ENCODE measurements around the gene SLC37A3.
"Not testable (repeated sequence)": the region's sequence is repeated elsewhere in the genome, so short reads cannot be mapped to it uniquely, and the experiment has no call there.

The SLC37A3 gene, protein sequence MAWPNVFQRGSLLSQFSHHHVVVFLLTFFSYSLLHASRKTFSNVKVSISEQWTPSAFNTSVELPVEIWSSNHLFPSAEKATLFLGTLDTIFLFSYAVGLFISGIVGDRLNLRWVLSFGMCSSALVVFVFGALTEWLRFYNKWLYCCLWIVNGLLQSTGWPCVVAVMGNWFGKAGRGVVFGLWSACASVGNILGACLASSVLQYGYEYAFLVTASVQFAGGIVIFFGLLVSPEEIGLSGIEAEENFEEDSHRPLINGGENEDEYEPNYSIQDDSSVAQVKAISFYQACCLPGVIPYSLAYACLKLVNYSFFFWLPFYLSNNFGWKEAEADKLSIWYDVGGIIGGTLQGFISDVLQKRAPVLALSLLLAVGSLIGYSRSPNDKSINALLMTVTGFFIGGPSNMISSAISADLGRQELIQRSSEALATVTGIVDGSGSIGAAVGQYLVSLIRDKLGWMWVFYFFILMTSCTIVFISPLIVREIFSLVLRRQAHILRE

DNA sequence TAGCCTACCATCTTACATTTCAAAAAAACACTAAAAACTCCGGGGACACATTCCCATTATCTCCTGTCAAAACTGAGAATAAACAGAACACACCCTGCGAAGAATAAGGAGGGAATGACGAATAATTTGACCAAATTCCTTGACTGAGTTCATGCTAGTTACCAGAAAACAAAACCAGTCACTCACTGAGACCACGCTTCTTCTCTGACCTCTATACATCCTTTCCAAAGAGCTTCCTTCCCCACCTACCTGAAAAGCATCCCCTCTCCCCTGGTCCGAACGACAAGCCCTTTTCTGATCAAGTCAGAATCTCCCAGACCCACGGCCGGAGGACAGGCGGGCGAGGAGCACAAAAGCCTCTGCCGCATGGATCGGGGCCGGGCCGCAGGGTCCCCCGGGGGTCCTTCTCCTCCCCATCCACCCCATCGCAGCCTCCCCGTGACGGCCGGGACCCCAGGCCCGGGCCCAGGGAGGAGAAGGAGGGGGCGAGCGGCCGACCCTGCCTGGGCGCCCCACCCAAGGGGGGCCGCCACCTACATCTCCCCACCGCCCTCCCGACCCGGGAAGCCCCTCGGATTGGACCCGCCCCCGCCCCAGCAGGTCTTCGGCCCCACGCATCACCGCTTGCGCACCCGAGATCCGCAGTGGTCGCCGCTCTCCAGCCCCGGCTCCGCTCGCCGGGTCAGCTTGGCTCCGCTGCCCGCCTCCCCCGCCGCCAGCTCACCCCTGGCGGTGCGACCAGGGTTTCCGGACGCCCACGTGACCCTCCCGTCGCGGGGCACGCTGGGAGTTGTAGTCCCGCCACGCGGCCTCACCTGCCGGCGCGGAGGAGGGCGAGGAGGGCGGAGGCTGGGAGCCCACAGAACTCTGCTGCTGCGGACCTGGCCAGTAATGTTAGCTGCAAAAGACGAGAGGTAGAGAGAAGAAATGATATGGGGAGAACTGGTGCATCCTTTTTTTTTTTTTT lies at the start of gene SLC37A3:
Gene SLC37A3, minus strand, starts transcription at position 747 of the 967 bp plus-strand sequence. CDS start 16,004 bp downstream, outside the sequence.
- peak; percentile 85 for DNase-seq

DNA sequence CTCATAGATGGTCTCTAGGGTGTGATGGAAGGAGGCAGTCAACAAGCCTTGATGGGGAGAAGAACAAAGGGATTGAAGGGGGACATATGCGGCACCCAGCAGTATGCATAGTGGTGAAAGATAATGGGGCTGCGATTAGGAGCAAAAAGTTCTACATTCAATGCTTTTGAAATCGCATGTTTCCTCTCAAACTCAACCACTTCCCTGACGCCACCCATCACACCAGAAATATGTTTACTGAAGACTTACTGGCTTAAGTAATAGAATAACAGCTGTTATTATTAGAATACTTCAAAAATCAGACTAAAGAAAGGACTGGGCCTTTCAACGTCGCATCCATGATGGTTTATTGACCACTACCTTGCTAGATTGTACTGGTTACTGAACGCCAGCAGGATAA lies 49.5 kb upstream of the SLC37A3 start:
- DNase-seq: no peak

DNA sequence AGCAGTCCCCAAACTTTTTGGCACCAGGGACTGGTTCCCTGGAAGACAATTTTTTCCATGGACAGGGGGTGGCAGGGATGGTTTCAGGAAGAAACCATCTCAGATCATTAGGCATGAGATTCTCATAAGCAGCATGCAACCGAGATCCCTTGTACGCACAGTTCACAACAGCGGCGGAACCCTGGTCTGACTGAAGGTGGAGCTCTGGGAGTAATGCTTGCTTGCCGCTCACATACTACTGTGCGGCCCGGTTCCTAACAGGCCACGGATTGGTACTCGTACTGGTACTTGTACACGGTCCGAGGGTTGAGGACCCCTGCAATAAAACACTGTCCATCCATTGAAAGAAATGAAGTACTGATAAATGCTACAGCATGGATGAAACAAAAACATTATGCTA lies 48.1 kb upstream of the SLC37A3 start:
- DNase-seq: no peak

DNA sequence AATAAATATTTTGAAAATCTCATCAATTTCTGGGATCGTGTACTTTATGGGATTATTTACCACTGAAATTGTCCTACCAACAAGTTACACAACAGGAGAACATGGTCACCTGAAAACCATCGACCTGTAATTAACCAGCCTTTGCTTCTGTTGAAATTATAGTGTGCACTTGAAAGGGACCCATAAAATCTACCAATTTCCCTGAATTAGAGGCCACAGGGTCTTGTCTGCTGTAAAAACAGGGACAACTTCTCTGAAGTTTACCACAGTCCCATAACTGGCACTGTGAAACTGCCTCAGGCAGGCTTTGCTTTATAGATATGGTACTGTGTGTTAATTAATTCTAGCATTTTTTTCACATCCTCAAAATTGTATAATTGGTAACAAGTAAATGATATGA lies 43.2 kb upstream of the SLC37A3 start:
- no peak for DNase-seq

DNA sequence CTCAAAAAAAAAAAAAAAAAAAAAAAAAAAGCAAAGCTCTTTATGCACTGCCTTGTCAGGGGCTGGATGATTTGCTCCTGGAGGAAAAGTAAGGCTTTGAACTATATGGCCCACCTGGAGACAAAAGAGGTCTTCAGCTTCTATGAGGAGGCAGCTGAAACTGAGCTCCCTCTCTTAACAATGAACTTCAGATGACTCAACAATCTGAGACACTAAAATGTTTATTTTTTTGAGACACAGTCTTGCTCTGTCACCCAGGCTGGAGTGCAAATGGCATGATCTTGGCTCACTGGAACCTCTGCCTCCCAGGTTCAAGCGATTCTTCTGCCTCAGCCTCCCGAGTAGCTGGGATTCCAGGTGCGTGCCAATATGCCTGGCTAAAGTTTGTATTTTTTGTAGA lies 42.3 kb upstream of the SLC37A3 start:
- DNase-seq: no peak

DNA sequence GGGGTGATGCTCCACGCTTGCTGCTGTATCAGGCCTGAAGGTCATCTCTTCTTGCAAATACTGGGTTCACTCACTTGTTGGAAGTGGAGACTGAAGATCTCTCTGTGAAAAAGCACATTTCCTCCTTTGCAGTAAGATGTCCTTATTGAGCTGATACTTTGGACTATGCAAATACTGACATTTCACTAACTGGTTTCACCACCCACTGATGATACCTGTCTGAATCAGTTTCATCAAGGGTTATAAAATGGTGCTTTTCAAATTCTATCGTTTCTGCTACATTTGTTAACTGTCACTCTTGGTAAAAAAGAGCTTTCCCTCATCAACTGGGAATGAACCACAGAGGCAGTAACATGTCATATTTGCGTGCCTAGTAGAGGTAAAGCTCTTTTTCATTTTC lies 41.0 kb upstream of the SLC37A3 start:
- DNase-seq: no peak

DNA sequence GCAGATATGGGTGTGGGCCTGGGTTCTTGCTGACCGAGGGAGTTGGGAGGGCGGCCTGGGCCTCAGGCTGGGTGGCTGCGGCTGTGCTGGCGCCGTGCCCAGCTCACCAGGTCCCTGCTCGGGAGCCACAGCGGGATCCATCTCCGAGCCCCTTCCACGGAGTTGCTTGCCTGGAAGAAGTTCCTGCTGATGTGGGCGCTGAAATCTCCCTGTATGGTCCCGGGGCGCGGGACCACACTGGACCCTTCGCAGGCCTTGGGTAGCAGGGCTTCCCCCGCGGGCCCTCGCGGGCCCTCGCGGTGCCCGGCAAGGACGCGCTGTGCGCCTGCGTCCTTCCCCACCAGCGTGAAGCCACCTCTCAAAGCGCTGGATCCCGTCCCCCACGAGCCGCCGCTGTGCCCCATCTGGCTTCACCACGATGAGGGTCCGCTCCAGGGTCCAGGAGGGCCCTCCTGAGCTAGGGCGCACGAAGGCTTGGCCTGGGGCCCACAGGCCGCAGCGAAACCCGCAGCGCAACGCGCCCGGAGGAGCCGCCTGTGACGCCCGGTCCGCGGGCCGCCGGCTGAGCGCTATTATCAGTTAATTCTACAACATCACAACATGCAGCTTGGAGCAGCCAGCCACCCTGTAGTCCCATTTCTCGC lies 37.0 kb upstream of the SLC37A3 start:
- DNase-seq: no peak

DNA sequence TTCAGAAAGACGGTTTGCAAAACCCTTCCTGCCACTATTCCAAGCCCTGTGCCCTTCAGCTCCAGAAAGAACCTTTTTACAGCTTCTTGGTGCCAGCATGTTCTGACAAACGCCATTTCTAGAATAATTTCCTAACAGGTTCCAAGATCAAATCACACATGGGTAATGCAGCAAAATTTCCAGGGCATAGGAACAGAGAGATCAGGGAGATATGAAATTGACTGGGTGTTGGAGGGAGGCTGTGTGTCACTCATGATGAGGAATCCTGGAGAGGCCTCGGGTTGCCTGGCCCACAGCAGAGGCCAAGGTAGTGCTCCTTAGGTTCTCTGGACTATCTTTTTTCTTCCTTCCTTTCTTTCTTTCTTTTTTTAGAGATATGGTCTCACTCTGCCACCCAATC lies 35.1 kb upstream of the SLC37A3 start:
- no peak for DNase-seq

DNA sequence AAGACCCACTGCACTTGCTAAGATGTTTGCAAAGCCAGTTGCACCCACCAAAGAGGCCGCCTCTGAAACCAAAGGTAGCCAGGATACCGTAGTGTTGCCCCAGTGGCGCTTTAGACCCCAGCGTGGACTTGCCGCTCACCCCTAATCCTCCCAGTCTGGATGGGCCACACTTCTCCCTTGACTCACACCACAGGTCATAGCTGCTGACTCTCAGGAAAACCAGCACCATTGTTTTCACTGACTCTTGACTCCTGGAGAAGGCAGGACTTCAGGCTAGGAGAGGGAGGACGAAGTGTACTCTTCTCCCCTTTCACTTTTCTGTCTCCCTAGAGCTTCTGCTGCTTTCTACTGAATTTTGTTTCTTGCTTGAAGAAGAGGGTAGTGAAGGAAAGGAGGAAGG lies 27.8 kb upstream of the SLC37A3 start:
- DNase-seq: no peak

DNA sequence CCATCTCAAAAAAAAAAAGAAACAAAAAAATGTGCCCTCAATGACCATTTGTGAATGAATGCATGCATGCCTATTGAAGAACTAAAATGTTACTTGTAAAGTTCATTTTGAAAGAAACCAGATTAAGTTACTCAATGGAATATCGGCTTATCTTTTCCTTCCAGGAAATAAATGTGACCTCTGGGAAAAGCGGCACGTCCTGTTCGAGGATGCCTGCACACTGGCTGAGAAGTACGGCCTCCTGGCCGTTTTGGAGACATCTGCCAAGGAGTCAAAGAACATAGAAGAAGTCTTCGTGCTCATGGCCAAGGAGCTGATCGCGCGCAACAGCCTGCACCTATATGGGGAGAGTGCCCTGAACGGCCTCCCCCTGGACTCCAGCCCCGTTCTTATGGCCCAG lies 27.4 kb upstream of the SLC37A3 start:
- DNase-seq: no peak

DNA sequence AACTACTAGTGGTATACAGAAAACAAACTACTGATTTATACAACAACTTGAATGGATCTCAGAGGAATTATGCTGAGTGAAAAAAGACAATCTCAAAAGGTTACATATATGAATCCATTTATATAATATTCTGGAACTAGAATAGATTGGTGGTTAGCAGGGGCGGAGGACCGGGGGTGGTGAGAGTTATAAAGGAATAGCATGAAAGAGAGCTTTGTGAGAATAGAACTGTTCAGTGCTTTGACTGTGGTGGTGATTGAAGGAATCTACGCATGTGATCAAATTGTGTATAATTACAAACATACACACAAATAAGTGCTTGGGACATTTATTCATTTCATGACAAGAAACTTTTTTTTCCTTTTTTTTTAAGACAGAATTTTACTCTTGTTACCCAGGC lies 25.2 kb upstream of the SLC37A3 start:
- DNase-seq: no peak

DNA sequence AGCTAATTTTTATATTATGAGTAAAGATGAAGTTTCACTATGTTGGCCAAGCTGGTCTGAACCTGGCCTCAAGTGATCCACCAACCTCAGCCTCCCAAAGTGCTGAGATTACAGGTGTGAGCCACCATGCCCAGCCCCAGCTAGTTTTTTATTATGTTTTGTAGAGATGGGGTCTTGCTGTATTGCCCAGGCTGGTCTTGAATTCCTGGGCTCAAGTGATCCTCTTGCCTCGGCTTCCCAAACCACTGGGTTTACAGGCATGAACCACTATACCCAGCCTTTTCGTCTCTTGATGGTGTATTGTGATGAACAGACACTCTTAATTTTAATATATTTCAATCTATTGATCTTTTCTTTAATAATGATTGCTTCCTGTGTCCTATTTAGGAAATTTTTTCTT lies 23.2 kb upstream of the SLC37A3 start:
- no peak for DNase-seq

DNA sequence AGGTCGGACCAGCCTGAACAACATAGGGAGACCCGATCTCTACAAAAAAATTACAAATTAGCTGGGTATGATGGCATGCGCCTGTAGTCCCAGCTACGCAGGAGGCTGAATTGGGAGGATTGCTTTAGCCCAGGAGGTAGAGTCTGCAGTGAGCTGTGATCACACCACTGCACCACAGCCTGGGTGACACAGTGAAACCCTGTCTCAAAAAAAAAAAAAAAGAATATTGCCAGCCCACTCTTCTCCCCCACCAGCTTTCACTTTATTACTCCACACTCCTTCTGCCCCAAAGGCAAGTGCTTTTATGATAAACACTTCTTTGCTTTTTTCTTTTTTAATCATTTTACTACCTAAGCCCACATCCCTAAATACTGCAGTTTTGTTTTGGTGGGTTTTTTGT lies 20.3 kb upstream of the SLC37A3 start:
- DNase-seq: no peak

DNA sequence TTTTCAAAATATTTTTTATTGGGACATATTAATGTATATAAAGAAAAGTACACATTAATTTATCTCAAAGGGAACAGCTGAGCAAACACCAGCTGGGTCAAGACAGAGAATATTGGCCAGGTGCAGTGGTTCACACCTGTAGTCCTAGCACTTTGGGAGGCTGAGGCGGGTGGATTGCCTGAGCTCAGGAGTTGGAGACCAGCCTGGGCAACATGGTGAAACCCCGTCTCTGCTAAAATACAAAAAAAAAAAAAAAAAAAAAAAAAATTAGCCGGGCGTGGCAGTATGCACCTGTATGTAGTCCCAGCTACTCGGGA lies 19.8 kb upstream of the SLC37A3 start:
- not testable (repeated sequence) for DNase-seq

DNA sequence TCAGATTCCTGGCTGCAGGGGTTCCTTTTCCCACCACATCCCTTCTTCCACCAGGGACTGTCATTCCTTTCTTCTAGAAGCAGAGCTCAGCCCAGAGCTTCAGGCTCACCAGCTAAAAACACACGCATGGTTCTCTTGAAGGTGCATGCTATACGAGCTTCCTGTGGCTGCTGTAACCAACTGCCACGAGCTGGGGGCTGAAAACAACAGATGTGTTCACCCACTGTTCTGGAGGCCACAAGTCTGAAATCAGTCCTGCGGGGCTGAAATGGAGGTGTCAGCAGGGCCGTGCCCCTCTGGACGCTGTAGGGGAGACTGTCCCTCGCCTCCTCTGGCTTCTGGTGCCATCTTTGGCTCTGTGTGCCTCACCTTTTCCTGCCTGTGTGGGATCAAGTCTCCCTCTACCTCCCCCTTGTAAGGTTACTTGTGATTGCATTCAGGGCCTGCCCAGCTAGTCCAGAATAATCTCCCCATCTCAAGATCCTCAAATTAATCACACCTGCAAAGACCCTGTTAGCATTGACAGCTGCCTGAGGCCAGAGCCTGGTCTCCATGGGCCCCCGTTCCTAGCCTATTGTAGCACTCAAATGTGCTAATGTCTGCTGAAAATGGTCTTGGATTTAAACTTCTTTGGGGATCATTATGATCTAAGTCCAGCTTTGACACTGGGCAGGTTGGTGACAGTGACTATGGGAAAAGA lies 19.3 kb upstream of the SLC37A3 start:
- no peak for DNase-seq

DNA sequence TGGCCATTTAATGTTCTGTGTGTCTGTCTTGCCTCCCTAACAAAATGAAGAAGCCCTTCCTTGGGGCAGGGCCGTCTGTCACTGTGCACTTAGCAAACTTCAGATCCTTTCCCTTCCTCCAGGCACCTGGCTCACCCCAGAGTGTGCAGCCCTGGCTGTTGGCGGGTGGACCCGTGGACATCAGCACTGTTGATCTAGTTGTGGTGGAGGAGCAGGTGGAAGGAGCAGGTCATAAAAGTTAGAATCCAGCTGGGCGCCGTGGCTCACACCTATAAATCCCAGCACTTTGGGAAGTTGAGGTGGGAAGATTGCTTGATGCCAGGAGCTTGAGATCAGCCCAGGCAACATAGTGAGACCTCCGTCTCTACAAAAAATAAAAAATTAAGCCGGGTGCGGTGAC lies 18.2 kb upstream of the SLC37A3 start:
- DNase-seq: no peak

DNA sequence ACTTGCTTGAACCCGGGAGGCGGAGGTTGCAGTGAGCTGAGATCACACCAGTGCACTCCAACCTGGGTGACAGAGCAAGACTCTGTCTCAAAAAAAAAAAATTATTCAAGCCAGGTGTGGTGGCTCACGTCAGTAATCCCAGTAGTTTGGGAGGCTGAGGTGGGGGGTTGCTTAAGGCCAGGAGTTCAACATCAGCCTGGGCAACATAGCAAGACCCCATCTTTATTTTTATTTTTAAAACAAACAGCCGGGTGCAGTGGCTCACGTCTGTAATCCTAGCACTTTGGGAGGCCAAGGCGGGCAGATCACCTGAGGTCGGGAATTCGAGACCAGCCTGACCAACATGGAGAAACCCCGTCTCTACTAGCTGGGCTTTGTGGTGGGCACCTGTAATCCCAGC lies 17.5 kb upstream of the SLC37A3 start:
- not testable (repeated sequence) for DNase-seq

DNA sequence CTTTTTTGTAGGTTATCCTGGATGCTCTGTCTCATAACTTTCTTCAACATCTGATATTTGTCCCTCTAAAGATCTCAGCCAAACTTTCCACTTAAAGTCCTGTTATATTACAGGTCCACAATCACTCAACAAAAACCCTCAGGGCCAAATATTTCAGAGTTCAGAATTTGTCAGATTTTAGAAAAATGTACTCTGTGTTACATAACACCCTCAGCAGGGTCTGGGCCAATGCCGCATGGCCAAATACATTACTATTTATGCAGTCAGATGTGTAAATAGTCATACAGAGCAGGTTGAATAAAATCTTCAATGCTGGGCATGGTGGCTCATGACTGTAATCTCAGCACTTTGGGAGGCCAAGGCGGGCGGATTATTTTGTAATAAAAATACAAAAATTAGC lies 17.0 kb upstream of the SLC37A3 start:
- no peak for DNase-seq

DNA sequence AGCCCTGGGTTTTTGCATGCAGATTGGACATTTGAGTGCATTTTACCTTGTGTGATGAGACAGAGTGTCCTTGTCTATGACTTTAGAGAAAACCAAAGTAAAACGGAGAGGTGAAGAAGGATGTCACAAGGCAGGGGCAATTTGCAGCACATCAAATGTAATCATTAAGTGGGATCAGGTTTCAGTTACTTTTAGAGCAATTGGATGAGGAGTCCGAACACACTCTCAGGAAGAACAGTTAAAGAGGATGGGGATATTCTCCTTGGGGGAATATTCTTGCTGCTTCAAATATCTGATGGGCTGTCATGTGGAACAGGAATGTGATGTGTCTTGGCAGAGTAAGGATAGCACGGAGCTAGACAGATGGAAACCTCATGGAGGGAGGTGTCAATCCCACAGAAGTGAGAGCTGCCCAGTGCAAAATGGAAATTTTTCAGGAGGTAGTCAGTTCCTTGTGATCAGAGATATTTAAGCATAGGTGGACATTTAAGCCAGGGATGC lies 6.3 kb upstream of the SLC37A3 start:
- DNase-seq: no peak

DNA sequence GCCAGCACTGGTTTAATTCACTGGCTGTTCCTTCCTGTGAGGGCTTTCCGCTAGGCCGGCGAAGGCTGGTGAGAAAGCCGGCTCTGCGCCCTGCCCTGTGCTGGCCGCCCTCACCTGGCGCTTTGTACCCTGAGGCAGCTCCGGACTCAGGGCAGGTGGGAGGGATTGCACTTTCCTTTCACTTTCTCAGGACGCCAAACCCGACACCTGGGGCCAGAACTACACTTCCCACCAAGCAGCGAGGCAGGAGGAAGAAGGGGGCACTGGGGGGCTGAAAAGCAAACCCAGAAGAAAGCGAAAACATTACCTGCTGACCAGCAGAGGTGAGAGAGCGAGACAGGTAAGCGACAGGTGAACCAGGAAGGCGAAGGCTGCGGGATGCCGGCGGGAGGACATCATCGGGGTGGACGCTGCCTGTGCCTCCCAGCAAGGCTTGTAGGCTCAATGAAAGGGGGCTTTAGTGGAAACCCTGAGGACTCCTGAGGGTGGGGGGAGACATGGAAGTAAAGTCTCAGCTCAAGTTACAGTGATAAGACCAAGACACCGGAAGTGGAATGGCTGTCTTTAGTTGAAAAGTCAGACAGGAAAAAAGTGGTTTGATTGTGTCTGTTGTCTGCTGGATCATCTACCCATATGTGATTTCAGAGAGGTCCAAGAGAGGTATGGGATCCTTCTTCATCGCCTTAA lies 5.7 kb upstream of the SLC37A3 start, which contains the start of gene RAB19:
Gene RAB19, plus strand, starts transcription at position 181 of the 687 bp plus-strand sequence. CDS start 3,589 bp downstream, outside the sequence.
- no peak for DNase-seq

DNA sequence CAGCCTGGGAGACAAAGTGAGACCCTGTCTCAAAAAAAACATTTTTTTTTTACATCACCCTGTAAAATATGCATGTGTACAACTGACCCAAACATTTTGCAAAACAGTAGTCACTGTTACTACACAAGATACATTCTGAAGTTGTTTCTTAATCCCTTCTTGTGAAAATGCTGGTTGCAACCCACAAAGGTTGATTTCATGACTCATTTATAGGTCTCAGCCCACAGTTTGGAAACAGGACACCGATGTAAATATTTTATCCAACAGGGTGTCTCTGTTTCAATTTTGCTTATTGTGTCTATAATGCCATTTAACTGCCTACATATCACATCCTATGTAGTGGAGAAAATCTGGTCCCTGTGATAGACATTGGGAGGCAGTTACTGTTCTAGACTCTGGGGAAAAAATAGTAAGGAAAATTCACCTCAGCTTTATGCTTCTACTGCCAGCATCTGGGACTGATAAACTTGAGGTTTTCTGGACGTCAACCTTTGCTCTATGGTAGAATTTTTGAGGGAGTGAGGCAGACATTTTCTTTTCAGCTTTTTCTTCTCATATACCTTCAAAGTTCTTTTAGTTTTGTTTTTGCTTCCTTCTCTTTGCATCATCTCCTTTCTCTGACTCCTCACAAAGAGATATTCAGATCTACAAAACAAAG lies 4.0 kb upstream of the SLC37A3 start:
- no peak for DNase-seq

All from NK-92 treated with Interleukin-12 subunit alpha and Interleukin-12 subunit beta, amount 100 ng/mL, for 24 hours (cell line).